ENCODE data around the gene COL4A5.
"Not testable (repeated sequence)": the region's sequence is repeated elsewhere in the genome, so short reads cannot be mapped to it uniquely, and the experiment has no call there.

COL4A5 gene

DNA sequence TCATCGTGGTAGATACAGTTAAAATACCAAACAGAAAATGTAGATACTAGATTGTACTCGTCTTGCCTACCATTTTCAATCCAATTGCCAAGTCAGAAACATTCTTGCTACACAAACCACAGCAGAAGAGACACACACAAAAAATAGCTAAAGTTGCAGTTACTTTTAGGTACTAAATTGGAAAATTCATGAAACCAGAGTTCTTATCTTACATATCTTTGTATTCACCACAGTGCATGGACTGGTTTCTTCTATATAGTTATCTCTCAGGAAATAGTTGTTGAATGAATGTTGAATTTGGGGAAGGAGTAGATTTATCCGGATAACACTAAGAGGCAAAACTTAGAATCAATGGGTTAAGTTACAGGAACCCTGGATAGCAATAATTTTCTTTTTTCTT lies 14.2 kb downstream of the COL4A5 start:
- DNase-seq (ENCODE audit: low read depth, low spot score): no peak

DNA sequence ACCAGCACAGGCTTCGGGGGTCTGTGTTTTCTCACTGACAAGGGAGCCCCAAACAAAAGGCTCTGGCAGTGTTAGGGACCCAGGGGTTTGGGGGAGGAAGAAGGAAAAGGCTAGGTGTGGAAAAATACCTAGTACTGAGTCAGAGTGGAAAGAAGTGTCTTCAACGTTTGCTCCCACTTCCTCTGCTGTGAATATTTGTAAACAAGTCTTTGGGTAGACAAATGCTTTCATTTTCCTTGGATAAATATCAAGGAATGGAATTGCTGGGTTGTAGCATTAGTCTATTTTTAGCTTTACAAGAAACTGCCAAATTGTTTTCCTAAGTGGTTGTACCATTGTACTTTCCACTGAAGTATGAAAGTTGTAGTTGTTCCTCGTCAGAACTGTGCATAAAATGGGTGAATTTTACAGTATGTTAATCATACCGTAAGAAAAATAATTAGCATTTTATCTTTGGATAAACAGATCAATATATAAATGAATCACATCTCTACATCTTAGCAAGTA lies 17.4 kb downstream of the COL4A5 start:
- DNase-seq (ENCODE audit: low read depth, low spot score): no peak

DNA sequence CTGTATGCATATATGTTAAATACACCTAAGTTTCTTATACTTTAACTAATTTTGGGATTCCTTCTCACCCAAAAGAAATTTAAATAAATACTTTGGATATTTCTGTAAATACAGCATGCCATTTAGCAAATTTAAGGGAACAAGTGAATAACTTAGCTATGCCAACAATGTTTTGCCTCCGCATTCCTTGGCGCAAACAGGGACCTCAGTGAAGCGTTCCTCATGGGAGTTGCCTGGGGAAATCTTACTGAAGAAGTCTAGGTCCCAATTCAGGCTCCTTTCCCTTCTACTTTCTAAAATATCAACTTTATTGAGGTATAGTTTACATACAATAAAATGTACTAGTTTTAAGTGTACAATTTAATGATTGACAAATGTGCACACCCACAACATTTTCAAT lies 25.0 kb downstream of the COL4A5 start:
- peak; percentile 35 for DNase-seq (ENCODE audit: low read depth, low spot score)

DNA sequence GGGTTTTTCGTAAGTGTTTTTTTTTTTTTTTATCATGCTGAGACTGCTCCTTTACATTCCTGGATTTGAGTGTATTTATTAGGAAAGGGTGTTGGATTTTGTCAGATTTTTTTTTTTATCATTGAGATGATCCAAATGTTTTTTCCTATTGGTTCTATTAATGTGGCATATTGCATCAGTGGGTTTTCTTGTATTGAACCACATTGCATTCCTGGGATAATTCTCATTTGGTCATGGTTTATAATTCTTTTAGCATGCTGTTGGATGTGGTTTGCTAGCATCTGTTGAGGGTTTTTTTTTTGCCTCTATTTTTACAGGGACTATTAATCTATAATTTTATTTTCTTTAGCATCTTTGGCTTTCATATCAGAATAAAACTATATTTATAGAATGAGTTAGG lies 28.8 kb downstream of the COL4A5 start:
- no peak for DNase-seq (ENCODE audit: low read depth, low spot score)

DNA sequence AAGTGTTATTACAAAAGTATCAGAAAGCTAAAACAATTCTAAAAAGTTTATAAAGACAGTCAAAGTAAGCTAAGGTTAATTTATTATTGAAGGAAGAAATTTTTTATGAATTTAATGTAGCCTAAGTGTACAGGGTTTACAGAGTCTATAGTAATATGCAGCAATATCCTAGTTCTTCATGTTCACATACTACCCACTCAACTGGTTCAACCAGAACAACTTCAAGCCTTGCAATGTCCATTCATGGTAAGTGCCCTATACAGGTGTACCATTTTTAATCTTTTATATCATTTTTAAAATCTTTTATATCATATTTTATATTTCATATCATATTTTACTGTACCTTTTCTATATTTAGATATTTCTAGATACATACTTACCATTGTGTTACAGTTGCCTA lies 34.3 kb downstream of the COL4A5 start:
- no peak for DNase-seq (ENCODE audit: low read depth, low spot score)

DNA sequence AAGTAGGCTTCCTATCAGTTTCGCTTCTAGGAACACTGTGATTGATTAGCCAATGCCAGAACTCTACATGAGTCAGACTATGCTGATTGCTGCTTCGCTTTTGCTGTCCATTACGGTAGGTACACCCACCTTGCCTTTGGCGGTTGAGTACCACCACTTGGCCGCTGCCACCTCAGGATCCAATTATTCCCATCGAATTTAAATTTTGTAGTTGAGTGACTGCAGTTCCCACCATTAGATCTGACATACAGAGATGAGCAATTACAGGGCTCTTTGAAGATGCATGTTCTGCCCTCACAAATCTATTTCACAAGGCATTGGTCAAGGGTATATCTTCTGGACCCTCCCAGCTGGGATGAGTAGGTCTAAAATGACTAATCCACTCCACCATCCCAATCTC lies 41.9 kb downstream of the COL4A5 start:
- DNase-seq (ENCODE audit: low read depth, low spot score): not testable (repeated sequence)

DNA sequence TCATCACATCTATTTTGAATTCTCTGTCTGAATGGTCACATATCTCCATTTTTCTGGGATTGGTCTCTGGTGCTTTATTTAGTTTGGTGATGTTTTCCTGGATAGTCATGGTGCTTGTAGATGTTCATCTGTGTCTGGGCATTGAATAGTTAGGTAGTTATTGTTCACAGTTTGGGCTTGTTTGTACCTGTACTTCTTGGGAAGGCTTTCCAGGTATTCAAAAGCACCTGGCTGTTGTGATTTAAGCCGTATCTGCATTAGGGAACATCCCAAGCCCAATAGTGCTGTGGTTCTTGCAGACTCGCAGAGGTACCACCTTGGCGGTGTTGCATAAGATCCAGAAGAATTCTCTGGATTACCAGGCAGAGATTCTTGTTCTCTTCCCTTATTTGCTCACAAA lies 44.6 kb downstream of the COL4A5 start:
- DNase-seq (ENCODE audit: low read depth, low spot score): no peak

DNA sequence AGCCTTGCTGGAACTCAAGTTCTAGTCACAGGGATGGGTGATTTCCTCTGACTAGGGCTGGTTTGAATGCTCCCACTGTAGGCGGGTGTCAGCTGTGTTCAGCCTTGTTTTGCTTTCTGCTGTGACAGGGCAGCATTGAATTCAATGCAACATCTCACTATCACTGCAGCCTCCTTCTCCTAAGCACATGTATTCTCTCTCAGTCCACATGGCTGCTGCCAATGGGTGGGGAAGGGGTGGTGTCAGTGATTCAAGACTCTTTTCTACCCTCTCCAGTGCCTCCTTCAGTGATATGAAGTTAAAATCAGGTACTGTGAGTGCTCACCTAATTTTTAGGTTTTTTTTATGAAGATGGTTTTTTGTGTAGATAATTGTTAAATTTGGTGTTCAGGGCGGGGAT lies 46.3 kb downstream of the COL4A5 start:
- DNase-seq (ENCODE audit: low read depth, low spot score): no peak

DNA sequence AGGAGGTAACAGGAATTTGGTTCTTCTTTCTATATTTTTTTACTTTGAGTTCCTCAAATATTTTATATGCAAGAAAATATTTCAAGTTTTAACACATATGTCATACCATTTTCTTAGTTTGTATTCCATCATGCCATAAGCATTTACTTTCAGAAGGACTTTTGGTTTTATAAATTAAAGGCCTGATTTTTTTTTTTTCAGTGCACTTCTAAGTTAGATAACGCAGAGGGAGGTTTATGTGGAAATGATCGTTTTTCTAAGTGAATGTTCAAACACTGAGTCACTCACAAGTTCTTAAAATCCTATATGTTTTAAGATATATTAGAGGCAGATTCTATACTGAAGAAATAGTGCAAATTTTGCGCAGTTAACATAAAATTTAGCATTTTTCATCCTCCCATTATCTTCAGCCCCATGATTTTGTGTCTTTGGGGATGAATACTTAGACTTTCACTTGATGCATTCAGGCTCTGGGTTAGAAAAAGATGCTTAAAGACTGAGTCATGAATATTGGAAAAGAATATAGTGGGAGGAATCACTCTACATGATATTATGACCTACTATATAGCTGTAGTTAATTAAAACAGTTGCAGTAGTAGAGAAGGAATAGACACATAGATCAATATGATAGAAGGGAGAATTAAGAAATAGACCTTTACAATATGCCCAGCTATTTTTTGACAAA lies 54.9 kb downstream of the COL4A5 start:
- no peak for DNase-seq (ENCODE audit: low read depth, low spot score)

DNA sequence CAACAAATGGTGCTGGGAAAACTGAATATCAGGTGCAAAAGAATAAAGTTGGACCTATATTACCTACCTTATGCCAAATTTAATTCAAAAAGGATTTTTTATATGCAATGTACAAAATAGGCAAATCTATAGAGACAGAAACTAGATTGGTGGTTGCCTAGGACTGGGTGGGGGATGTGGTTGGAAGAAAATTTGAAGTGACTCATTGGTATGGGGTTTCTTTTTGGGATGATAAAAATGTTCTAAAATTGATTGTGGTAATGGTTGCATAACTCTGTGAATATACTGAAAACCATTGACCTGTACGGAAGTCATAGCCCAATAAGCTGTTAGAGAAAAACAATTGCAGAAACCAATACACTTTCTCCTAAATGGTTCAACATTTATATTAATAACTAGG lies 72.1 kb downstream of the COL4A5 start:
- DNase-seq (ENCODE audit: low read depth, low spot score): no peak

DNA sequence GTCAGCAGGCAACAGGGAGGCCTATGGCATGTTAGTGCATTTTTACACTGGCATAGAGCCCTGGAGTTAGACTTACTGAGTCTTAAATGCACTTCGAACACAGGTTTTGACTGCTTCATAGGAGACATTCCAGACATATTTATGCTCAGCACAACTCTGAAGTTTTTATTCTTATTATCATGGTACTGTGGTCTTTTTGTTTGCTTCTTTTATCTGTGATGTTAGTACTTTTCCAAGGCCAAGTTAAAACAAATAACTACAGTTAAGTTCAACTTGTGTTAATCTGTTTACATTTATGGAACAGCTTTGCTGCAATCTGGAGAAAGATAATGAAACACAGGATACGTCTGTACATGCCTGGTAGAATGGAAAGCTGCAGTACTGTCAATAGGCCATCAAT lies 76.5 kb downstream of the COL4A5 start:
- DNase-seq (ENCODE audit: low read depth, low spot score): no peak

DNA sequence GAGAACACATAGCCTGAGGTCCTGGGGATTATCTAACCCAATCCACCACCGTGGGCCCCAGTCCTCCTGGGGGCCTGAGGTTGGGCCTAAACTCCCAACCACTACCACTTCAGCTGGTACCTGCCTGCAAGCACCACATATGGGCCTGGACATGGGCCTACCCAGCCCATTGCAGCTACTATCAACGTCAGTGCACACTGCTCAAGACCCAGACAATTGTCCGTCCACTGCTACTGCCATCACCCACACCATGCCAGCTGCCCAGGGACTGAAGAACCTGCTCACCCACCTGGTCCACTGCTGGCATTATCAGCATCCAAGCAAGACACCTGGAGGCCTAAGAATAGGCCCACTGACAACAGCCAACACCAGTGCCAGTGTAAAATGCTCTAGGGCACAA lies 88.1 kb downstream of the COL4A5 start:
- DNase-seq (ENCODE audit: low read depth, low spot score): no peak

DNA sequence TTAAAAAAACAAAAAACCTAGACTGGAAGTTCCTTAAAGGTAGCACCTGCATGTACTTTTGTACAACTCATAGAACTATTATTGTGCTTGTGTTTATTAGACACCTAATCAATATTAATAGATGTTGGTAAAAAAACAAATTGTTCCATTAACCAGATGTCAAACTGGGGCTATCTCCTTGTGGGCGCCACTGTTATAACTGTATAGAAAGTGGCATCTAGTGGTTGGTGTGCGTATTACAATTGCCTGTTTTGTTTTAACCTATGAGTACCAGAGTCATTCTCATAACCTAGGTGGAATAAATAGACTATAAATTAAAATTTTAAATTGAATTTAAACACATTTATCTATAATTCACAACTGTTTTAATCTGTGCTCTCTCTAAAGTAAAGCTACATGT lies 97.4 kb downstream of the COL4A5 start:
- DNase-seq (ENCODE audit: low read depth, low spot score): peak; percentile 22

DNA sequence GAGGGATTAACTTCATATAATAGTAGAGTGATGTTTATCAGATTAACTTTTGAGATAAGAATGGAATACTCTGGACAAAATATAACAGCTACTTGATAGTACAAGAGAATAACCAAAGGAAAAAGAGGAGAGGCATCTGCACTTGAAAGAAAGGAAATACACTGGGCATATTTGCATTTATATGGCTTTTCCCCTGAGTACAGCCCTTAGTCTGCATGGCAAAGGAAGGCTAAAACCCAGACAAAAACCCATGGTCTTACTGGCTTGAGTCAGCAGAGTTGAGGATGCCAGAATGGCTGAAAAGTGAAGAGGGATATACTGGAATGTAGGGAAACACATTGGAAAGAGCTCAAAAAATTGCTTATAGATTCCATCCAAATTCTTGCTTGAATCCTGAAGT lies 101.6 kb downstream of the COL4A5 start:
- DNase-seq (ENCODE audit: low read depth, low spot score): peak; percentile 41

DNA sequence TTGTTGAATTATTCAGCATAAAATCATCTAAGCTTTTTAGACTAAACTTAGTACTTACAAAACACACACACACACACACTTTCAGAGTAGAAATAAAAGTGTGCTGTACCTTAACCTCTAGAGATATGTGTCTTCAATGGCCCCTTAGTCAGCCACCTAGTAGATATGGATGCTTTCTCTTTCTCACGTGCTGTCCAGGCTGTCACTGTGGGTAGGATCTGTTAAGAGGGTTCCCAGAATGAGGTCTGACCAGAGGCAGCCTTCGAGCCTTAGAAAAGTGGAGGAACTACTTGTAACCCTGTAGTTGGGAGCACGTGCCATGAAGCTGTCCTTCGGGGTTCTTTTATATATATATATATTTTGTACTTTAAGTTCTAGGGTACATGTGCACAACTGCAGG lies 117.9 kb downstream of the COL4A5 start:
- no peak for DNase-seq (ENCODE audit: low read depth, low spot score)

DNA sequence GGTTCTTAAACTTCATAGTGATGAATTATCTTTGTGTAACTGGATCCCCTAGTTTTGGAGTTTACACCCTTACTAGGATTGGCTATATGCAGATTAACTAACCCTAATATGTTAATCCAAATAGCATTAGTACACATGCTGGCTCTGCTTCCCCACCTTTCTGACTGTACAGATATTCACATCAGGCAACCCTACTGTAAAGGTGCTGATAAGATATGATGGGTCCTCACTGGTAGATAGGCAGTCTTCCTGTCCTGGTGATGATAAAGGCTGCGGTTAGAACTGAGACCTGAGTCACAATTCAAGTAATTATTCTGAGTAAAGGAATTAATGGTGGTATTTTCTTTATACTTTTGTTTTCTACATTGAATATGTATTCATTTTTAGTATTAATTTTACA lies 118.6 kb downstream of the COL4A5 start:
- DNase-seq (ENCODE audit: low read depth, low spot score): no peak

DNA sequence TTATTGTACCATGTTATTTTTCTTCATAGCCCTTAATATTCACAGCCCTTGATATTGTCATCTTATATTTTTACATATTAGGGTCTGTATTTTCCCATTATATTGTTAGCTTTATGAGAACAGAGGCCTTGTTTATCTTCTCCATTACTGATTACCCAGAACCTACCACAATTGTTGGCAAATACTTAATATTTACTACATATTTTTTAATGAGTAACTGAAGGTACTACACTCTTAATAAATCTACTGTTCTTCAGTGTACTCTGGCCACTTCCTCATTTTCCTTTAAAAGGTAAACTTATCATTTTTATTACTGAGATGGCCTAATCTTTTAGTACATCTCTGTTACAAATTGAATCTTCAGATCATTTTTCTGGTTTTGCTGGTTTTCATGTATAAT lies 133.5 kb downstream of the COL4A5 start:
- DNase-seq (ENCODE audit: low read depth, low spot score): no peak

DNA sequence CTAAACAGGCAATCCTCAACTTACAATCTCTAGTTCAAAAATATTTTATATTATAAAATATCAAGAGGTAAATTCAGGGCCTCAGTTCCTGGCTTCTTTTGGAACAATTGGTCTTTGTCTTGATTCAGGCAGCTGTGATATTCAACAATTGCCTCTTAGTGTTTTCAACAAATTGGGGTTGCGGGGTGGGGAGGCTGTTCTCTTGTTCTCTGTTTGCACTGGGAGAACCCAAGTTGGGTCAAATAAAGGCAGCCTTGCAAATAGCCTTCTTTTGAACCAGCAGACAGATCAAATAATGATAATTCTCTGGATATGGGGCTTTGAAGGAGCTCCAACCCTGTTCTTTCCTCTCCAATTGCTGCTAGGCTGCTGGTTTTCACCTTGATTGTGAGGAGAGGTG lies 142.5 kb downstream of the COL4A5 start:
- DNase-seq (ENCODE audit: low read depth, low spot score): no peak

DNA sequence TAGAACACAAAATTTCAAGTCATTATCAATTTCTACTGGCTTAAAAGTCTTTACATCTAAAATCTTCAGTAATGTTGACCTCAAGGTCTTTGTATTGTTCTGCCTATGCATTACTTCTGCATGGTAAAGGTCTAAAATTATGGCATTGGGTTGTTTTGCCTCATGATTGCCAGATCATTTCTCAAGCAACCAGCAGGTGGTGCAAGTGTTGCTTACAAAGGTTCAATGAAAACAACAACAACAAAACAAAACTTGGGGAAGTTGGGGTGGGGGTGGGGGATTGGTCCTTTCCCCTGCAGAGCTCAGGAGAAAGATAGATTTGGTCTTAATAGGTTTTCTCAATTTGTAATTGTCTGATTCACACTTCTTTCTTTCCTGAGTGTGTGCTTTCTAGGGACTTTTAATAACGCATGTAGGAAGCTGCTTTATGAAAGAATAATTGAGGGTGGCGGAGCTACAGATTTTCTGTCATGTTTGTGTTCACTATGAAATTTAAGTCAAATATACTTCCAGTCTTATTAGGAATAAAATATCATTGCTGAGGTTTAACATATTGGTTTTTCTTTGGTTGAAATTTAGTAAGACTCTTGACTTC lies 145.1 kb downstream of the COL4A5 start:
- peak; percentile 37 for DNase-seq (ENCODE audit: low read depth, low spot score)

DNA sequence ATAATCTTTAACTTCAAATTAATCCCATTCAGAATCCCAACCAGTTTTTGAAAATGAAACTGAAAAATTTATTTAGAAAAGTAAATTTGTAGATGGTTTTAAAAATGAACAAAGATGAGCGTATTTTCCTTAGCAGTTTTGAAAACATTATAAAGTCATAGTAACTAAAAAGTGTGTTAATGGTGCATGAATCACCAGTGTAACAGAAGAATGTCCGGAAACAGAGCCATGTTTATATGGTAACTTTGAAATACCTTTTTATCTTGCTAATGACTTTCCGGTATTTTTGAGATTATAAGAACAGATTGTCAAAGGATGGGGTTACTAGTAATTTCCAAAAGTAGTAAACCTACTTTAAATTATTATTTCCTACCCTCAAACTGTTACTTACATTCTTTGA lies 150.9 kb downstream of the COL4A5 start:
- no peak for DNase-seq (ENCODE audit: low read depth, low spot score)

DNA sequence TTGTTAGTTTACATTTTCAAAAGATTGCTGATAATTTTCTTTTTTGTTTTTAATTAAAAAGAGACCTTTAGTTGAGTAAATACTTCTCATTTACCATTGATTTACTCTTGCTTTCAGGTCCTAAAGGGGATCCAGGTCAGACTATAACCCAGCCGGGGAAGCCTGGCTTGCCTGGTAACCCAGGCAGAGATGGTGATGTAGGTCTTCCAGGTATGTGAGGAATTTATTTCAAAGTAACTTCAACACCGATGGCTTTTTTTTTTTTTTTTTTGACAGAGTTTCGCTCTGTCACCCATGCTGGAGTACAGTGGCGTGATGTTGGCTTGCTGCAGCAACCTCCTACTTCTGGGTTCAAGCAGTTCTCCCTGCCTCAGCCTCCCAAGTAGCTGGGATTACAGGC lies 161.6 kb downstream of the COL4A5 start:
- DNase-seq (ENCODE audit: low read depth, low spot score): peak; percentile 50

DNA sequence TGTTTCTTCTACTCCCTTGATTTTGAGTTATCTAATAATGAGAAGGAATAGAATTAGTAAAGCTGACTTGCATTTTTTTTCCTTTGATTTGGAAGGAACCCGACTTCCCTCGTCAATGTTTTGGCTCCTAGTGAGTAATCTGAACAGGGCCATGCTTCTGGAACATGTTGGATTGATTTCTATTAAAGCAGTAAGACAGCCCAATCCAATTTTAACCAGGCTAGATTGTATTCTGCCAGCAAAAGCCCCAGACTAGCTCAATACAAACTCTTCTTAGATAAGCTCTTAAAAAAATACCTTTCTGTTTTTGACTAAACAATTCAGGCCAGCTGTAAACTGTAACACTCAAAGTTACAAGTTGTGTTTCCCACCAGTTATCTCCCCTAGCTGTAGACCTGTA lies 170.5 kb downstream of the COL4A5 start:
- DNase-seq (ENCODE audit: low read depth, low spot score): no peak

DNA sequence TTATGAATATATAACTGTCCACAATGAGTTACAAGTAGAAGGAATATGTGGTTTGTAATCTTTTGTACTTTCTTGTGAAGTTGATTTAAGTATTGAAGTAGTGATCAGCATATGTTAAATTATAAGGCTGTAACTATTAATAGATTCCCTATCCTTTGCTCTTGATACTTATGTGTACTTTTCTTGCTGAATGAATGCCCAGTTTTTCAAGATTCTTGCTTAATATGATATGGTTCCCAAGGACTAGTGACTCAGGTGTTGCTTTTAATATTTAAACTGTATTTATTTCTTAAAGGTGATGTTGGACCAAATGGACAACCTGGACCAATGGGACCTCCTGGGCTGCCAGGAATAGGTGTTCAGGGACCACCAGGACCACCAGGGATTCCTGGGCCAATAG lies 175.0 kb downstream of the COL4A5 start:
- DNase-seq (ENCODE audit: low read depth, low spot score): no peak

DNA sequence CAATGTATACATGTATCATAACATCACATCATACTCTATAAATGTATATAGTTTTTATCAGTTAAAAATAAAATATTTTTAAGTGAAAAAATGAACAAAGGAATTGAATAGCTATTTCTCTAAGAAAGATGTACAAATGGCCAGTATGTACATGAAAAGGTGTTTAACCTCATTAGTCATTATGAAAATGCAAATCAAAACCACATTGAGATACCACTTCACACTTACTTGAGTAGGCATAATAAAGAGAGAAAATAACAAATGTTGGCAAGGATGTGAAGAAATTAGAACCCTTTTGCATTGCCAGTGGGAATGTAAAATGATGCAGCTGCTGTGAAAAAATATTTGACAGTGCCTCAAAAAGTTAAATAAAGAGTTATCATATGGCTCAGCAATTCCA lies 201.2 kb downstream of the COL4A5 start:
- no peak for DNase-seq (ENCODE audit: low read depth, low spot score)
